Caco-2 (cell line): Measurements from ENCODE around the gene WIPF2. TPM values are rescaled to one million over a fixed set of nuclear protein-coding genes. Genes with fewer than 3 reads are reported as not detected.

Experiments
- BruUV-seq: library from RNA; stranded (reverse); fragments of 400-500 nt; replicated peaks from 2 replicates; lab custom pipeline; 2021; lab: Mats Ljungman, UMichigan
- CTCF ChIA-PET: fragments of 300-600 bp; sonication (Branson Sonifier 250); formaldehyde crosslinking; loops from one replicate; lab custom pipeline; 2022; ENCODE audit warnings: antibody characterized with exemption; lab: Charles Lee
- POLR2A ChIA-PET: fragments of 300-600 bp; sonication (Branson Sonifier 250); formaldehyde crosslinking; loops from one replicate; lab custom pipeline; 2022; ENCODE audit warnings: antibody characterized with exemption; lab: Charles Lee
- DNase-seq, 2 experiments: peaks; one replicate each; pipeline versions ENCODE4 v3.0.0 to v3.0.0-alpha.2; 2020 to 2022
- H3K27me3 ChIP-seq: replicated peaks from 2 replicates; pipeline ENCODE4 v1.6.0; 2011; ENCODE audit warnings: low read length; ENCODE audit not compliant: control insufficient read depth, insufficient read depth
- H3K36me3 ChIP-seq: 2 replicates; pipeline ENCODE4 v1.5.1; 2011; ENCODE audit warnings: low read length; ENCODE audit not compliant: control insufficient read depth, insufficient read depth
- H3K4me1 ChIP-seq: fragments of 250-450 bp; sonication (Bioruptor Pico); 2 replicates; pipeline ENCODE4 v1.5.1; 2020; ENCODE audit warnings: mild to moderate bottlenecking
- H3K4me3 ChIP-seq: 2 replicates; pipeline ENCODE4 v1.5.1; 2011; ENCODE audit warnings: low read depth, mild to moderate bottlenecking, control low read depth, low read length
- H3K9me3 ChIP-seq: fragments of 250-450 bp; sonication (Bioruptor Pico); 2 replicates; pipeline ENCODE4 v1.5.1; 2020; ENCODE audit warnings: mild to moderate bottlenecking, moderate library complexity
- H3K27ac Mint-ChIP-seq: one replicate; pipeline ENCODE4 v1.8.0; 2022; ENCODE audit warnings: mixed read lengths; ENCODE audit not compliant: unreplicated experiment
- H3K27me3 Mint-ChIP-seq: one replicate; pipeline ENCODE4 v1.8.0; 2022; ENCODE audit warnings: mixed read lengths; ENCODE audit not compliant: insufficient read depth, unreplicated experiment
- H3K36me3 Mint-ChIP-seq: one replicate; pipeline ENCODE4 v1.8.0; 2022; ENCODE audit warnings: mild to moderate bottlenecking, mixed read lengths; ENCODE audit not compliant: insufficient read depth, unreplicated experiment
- H3K4me1 Mint-ChIP-seq: one replicate; pipeline ENCODE4 v1.8.0; 2022; ENCODE audit warnings: low read depth, mixed read lengths; ENCODE audit not compliant: unreplicated experiment
- H3K4me3 Mint-ChIP-seq: one replicate; pipeline ENCODE4 v1.8.0; 2022; ENCODE audit warnings: mild to moderate bottlenecking, moderate library complexity, mixed read lengths; ENCODE audit not compliant: unreplicated experiment
- H3K9me3 Mint-ChIP-seq: one replicate; pipeline ENCODE4 v1.8.0; 2022; ENCODE audit warnings: mixed read lengths; ENCODE audit not compliant: unreplicated experiment
- intact Hi-C: fragments of 100-400 bp; cut with micrococcal nuclease; formaldehyde crosslinking; loops from one replicate; pipeline ENCODE4 v1.10.0; 2022; ENCODE audit not compliant: unreplicated experiment
- total RNA-seq: library from RNA; stranded (reverse); gene quantifications from 2 replicates; pipeline ENCODE4 v1.2.3, GENCODE V29; 2022
- TF ChIP-seq, protein P1 (sequence below), 2 experiments: fragments of 200-600 bp in 1 of 2; IDR thresholded peaks; 1 replicate in 1 of 2; 2 replicates in 1 of 2; pipeline versions ENCODE4 v1.5.1 to v1.8.0; 2011 to 2022; ENCODE audit warnings: antibody characterized with exemption in 1 of 2, control low read depth in 1 of 2, inconsistent platforms in 1 of 2, low read depth in 1 of 2, low read length in 1 of 2, mild to moderate bottlenecking in 1 of 2, moderate library complexity in 1 of 2; ENCODE audit not compliant: insufficient read depth in 1 of 2, severe bottlenecking in 1 of 2, unreplicated experiment in 1 of 2

WIPF2 gene
- total RNA-seq, 1 experiment from 2014 or later: 33.4 TPM

- no peak overlapping the region for H3K4me3 ChIP-seq
- H3K27ac Mint-ChIP-seq: no peak overlapping the region
- no peaks in the 10 kb centered on the region for H3K4me1 ChIP-seq
- intact Hi-C loops: no loop called here
- H3K27me3 Mint-ChIP-seq: no peaks in the 10 kb centered on the region
- no TSS peak for BruUV-seq
- ChIA-PET POLR2A (interaction anchor here (0.6 kb wide), 1 partner anchor 20 kb away, joined by 7 read pairs; no protein-coding TSS in a partner anchor), CTCF (interaction anchor here (0.6 kb wide), 1 partner anchor 20 kb away, joined by 4 read pairs; no protein-coding TSS in a partner anchor)
- DNase-seq: no peak
- H3K9me3 ChIP-seq: no peaks in the 10 kb centered on the region
- H3K36me3 ChIP-seq: no peaks in the 10 kb centered on the region; the same call in none of the 2 replicates
- peaks cover 36% of the 10 kb centered on the region for H3K36me3 Mint-ChIP-seq
- H3K4me1 Mint-ChIP-seq: no peaks in the 10 kb centered on the region
- H3K9me3 Mint-ChIP-seq: no peaks in the 10 kb centered on the region
- no peak overlapping the region for H3K4me3 Mint-ChIP-seq
- H3K27me3 ChIP-seq: no peaks in the 10 kb centered on the region
- TF ChIP-seq, protein P1, sequence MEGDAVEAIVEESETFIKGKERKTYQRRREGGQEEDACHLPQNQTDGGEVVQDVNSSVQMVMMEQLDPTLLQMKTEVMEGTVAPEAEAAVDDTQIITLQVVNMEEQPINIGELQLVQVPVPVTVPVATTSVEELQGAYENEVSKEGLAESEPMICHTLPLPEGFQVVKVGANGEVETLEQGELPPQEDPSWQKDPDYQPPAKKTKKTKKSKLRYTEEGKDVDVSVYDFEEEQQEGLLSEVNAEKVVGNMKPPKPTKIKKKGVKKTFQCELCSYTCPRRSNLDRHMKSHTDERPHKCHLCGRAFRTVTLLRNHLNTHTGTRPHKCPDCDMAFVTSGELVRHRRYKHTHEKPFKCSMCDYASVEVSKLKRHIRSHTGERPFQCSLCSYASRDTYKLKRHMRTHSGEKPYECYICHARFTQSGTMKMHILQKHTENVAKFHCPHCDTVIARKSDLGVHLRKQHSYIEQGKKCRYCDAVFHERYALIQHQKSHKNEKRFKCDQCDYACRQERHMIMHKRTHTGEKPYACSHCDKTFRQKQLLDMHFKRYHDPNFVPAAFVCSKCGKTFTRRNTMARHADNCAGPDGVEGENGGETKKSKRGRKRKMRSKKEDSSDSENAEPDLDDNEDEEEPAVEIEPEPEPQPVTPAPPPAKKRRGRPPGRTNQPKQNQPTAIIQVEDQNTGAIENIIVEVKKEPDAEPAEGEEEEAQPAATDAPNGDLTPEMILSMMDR (IDR thresholded peaks at IDR 0.05; ENCODE audit: insufficient read depth in 1 of 2, low read depth in 1 of 2, low read length in 1 of 2, severe bottlenecking in 1 of 2, unreplicated experiment in 1 of 2): no peak
Measured at GRCh38 chr17:40268141-40268712, 49.1 kb downstream of the WIPF2 start.

- Mint-ChIP-seq H3K27ac (no peak overlapping the region), H3K4me3 (no peak overlapping the region), H3K27me3 (no peaks in the 10 kb centered on the region), H3K4me1 (peaks cover 8% of the 10 kb centered on the region), H3K36me3 (peaks cover 85% of the 10 kb centered on the region), H3K9me3 (no peaks in the 10 kb centered on the region)
- no TSS peak for BruUV-seq
- Histone ChIP-seq H3K36me3 (peaks cover 4% of the 10 kb centered on the region), H3K9me3 (no peaks in the 10 kb centered on the region), H3K27me3 (no peaks in the 10 kb centered on the region), H3K4me1 (peaks cover 6% of the 10 kb centered on the region), H3K4me3 (no peak overlapping the region)
- ChIA-PET CTCF (no interaction called here), POLR2A (no interaction called here)
- intact Hi-C loops: no loop called here
- DNase-seq: no peak
- TF ChIP-seq, protein P1 (IDR thresholded peaks at IDR 0.05; ENCODE audit: insufficient read depth in 1 of 2, low read depth in 1 of 2, low read length in 1 of 2, severe bottlenecking in 1 of 2, unreplicated experiment in 1 of 2): no peak
Measured at GRCh38 chr17:40278414-40278813, 59.3 kb downstream of the WIPF2 start.

GRCh38 chr17:40279402-40279801 is 60.3 kb downstream of the WIPF2 start:
- peaks cover 82% of the 10 kb centered on the region for H3K36me3 Mint-ChIP-seq
- no peaks in the 10 kb centered on the region for H3K9me3 ChIP-seq
- no peak overlapping the region for H3K4me3 Mint-ChIP-seq
- H3K4me3 ChIP-seq: no peak overlapping the region
- H3K4me1 ChIP-seq: peaks cover 16% of the 10 kb centered on the region
- peaks cover 4% of the 10 kb centered on the region for H3K36me3 ChIP-seq
- H3K4me1 Mint-ChIP-seq: peaks cover 15% of the 10 kb centered on the region
- ChIA-PET POLR2A (no interaction called here), CTCF (no interaction called here)
- BruUV-seq: no TSS peak
- DNase-seq: no peak
- no peaks in the 10 kb centered on the region for H3K9me3 Mint-ChIP-seq
- TF ChIP-seq, protein P1 (IDR thresholded peaks at IDR 0.05; ENCODE audit: insufficient read depth in 1 of 2, low read depth in 1 of 2, low read length in 1 of 2, severe bottlenecking in 1 of 2, unreplicated experiment in 1 of 2): no peak
- no peaks in the 10 kb centered on the region for H3K27me3 Mint-ChIP-seq
- H3K27me3 ChIP-seq: no peaks in the 10 kb centered on the region
- intact Hi-C loops: no loop called here
- H3K27ac Mint-ChIP-seq: no peak overlapping the region
